Esophagus squamous epithelium (tissue), 5 donors: ENCODE results near the gene SLC16A5. TPM values are rescaled to one million over a fixed set of nuclear protein-coding genes. Genes with fewer than 3 reads are reported as not detected.

Source experiments
- DNase-seq: peaks from one replicate; lab custom pipeline; 2025; lab: John Stamatoyannopoulos, UW
- H3K27ac ChIP-seq, 4 donors: fragments of 200-600 bp; sonication (generic); one replicate each; pipeline ENCODE4 v1.5.1; 2016 to 2019; ENCODE audit warnings: mild to moderate bottlenecking in 1 of 4
- H3K27me3 ChIP-seq, 4 donors: fragments of 200-600 bp; sonication (generic); 1 replicate in 3 of 4; 2 replicates in 1 of 4; pipeline versions ENCODE4 v1.5.1 to v1.6.0; 2017 to 2021; ENCODE audit warnings: antibody characterized with exemption in 1 of 4
- H3K36me3 ChIP-seq, 3 donors: fragments of 200-600 bp; sonication (generic); one replicate each; pipeline ENCODE4 v1.5.1; 2016 to 2019
- H3K4me1 ChIP-seq, 3 donors: fragments of 200-600 bp; sonication (generic); one replicate each; pipeline ENCODE4 v1.5.1; 2017 to 2019
- H3K4me3 ChIP-seq, 4 donors: fragments of 200-600 bp; sonication (generic); 1 replicate in 3 of 4; 2 replicates in 1 of 4; pipeline ENCODE4 v1.5.1; 2016 to 2019; ENCODE audit warnings: mild to moderate bottlenecking in 2 of 4, moderate library complexity in 1 of 4
- H3K9me3 ChIP-seq, 3 donors: fragments of 200-600 bp; sonication (generic); one replicate each; pipeline ENCODE4 v1.5.1; 2016 to 2019
- POLR2A ChIP-seq, 4 donors: fragments of 450-650 bp; IDR thresholded peaks; one replicate each; pipeline ENCODE4 v1.6.1; 2017; ENCODE audit warnings: antibody characterized with exemption in 4 of 4, mild to moderate bottlenecking in 4 of 4, moderate library complexity in 3 of 4
- WGBS, 2 donors: methylation state at CpG; one replicate each; pipeline ENCODE4 v1.1.5; 2018; 5-methylcytosine and 5-hydroxymethylcytosine counted together
- intact Hi-C: fragments of 100-400 bp; cut with DNase I; formaldehyde crosslinking; loops from one replicate; pipeline ENCODE4 v1.15.0; 2022
- total RNA-seq, 4 donors: library from RNA; depleted of rRNA; stranded (reverse); fragments of >200 nt; gene quantifications; one replicate each; pipeline ENCODE4 v1.1.0, GENCODE V29; 2016
- TF ChIP-seq, protein P1 (sequence below), 6 experiments: fragments of 450-650 bp in 4 of 6; fragments of 200-600 bp in 2 of 6; sonication (generic) in 2 of 6; IDR thresholded peaks; one replicate each; pipeline ENCODE4 v1.5.1; 2016 to 2019; ENCODE audit warnings: antibody characterized with exemption in 6 of 6, mild to moderate bottlenecking in 4 of 6, moderate library complexity in 4 of 6
- donor health status: DM: yes; HTN: yes; CAD: no.

Gene SLC16A5
- total RNA-seq, 4 donors from 2014 or later, result 13.4 to 22.9 (median 17.4) TPM

DNA sequence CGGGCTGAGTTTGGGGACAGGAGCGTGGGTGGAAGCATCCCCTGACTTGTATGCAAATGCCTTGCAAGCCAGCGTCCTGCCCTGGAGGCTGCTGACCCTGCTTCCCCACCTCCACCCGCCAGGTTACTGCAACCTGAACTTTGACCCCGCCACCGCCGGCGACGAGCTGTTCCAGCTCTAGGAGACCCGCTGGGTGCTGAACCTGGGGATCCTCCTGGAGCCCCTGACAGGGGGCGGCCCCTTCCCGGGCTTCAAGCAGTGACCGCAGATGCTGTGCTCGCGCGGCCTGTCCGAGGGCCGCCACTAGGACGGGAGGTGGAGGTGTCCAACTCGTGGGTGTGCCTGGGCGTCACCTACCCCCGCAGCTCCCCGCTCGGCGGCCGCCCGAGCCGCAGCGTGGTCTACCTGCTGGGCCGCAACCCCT lies 10.7 kb upstream of the SLC16A5 start:
- Histone ChIP-seq H3K27ac (peak overlapping the region; percentile 67 to 82 (median 74)), H3K27me3 (no peaks in the 10 kb centered on the region), H3K4me3 (peak overlapping the region; percentile 21 to 66 (median 44)), H3K36me3 (no peaks in the 10 kb centered on the region), H3K9me3 (no peaks in the 10 kb centered on the region), H3K4me1 (peaks cover 17 to 45% (median 30%) of the 10 kb centered on the region in 3 donors)
- WGBS, 2 donors, result 40 to 90% methylated on average over 1 to 2 of the region's 30 CpGs
- intact Hi-C loops, result no loop called here
- DNase-seq, result no peak
- TF ChIP-seq POLR2A (IDR thresholded peaks at IDR 0.05), result no peak
- TF ChIP-seq, protein P1, sequence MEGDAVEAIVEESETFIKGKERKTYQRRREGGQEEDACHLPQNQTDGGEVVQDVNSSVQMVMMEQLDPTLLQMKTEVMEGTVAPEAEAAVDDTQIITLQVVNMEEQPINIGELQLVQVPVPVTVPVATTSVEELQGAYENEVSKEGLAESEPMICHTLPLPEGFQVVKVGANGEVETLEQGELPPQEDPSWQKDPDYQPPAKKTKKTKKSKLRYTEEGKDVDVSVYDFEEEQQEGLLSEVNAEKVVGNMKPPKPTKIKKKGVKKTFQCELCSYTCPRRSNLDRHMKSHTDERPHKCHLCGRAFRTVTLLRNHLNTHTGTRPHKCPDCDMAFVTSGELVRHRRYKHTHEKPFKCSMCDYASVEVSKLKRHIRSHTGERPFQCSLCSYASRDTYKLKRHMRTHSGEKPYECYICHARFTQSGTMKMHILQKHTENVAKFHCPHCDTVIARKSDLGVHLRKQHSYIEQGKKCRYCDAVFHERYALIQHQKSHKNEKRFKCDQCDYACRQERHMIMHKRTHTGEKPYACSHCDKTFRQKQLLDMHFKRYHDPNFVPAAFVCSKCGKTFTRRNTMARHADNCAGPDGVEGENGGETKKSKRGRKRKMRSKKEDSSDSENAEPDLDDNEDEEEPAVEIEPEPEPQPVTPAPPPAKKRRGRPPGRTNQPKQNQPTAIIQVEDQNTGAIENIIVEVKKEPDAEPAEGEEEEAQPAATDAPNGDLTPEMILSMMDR (IDR thresholded peaks at IDR 0.05), result no peak

DNA sequence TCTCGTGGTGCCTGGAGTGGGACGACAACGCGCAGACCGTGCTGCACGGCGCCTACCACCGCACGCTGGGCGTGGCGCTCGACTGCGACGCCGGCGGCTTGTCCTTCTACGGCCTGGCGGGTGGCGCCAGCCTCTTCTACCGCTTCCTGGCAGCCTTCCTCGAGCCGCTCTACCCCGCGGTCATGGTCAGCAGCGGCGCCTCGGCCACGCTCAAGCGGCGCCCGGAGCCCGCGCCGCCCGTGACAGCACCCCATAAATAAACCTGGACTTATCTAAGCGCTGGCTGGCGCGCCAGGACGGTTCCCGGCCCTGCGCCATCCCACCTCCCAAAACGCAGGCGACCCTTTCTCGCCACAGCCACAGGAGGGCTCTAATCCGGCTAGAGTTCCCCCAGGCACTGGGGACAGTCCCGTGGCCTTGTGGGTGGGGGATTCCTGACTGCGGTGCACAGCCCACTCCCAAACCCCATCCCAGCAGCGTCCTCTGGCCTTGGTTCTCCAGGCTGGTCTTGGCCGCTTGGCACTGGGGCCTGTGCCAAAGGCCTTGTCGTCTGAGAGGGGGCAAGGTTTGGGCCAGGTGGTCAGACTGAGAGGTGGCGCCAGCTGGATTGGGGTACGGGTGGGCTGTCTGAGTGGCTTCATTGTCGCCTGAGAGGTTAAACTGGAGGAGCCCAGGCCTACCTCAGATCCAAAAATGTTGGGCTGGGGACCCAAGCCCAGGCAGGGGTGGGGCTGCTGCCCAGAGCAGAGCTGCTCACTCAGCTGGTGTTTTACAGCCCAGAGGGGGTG lies 10.1 kb upstream of the SLC16A5 start:
- TF ChIP-seq, protein P1 (IDR thresholded peaks at IDR 0.05), result peak in 2 of 6 experiments; percentile 6 to 21
- TF ChIP-seq POLR2A (IDR thresholded peaks at IDR 0.05), result peak in 1 of 4 donors; percentile 24
- 13% methylated on average over 3 of the region's 53 CpGs; no CpG with 5 or more reads in 1 of the 2 donors for WGBS, 2 donors
- Histone ChIP-seq H3K36me3 (no peaks in the 10 kb centered on the region), H3K27ac (peak overlapping the region; percentile 67 to 82 (median 74)), H3K4me3 (peak overlapping the region; percentile 21 to 66 (median 44)), H3K4me1 (peaks cover 17 to 45% (median 30%) of the 10 kb centered on the region in 3 donors), H3K27me3 (no peaks in the 10 kb centered on the region), H3K9me3 (no peaks in the 10 kb centered on the region)
- intact Hi-C loops, result no loop called here
- DNase-seq, result no peak

DNA sequence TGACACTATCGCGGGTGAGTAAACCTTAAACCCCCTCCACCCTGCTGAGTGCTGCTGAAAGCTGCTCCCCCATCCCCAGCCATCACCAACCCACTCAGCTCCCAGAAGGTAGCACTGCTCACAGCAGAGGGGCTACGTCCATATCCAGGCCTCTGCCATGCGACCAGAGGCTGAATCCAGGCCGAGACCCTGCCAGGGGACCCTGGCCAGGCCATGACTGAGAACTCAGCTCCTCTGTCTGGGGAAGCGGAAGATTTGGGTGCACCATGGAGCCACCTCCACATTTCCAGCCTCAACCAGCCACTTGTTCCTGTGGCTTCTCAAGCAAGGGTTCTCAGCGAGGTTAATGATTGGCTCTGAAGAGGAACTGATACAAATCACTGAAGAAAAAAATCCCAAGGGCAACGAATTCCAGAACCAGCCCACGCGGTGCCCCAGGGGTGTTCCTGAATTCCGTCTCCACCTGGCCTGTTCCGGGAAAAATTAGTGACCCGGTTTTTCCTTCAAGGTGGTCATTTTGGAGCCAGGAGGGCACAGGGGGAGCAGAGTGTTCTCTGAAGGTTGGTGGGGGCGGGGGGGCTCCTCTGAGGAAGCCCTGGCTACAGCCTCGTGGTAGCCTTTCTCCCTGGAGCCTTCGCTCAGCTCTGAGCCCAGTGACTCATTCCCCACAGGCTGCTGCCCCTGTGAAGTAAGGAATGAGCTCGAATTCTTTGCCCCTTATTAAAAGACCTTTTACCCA lies 9.3 kb upstream of the SLC16A5 start:
- H3K4me3 ChIP-seq, result no peak overlapping the region
- no peaks in the 10 kb centered on the region for H3K9me3 ChIP-seq
- intact Hi-C loops, result no loop called here
- no peak for DNase-seq
- H3K27ac ChIP-seq, result peak overlapping the region in 3 of 4 donors; percentile 69 to 82 (median 78)
- no peaks in the 10 kb centered on the region for H3K27me3 ChIP-seq
- H3K36me3 ChIP-seq, result no peaks in the 10 kb centered on the region
- 42 to 55% methylated on average over 5 to 10 of the region's 17 CpGs for WGBS, 2 donors
- peaks cover 17 to 44% (median 30%) of the 10 kb centered on the region in 3 donors for H3K4me1 ChIP-seq
- no peak for TF ChIP-seq POLR2A (IDR thresholded peaks at IDR 0.05)
- TF ChIP-seq, protein P1 (IDR thresholded peaks at IDR 0.05), result no peak

DNA sequence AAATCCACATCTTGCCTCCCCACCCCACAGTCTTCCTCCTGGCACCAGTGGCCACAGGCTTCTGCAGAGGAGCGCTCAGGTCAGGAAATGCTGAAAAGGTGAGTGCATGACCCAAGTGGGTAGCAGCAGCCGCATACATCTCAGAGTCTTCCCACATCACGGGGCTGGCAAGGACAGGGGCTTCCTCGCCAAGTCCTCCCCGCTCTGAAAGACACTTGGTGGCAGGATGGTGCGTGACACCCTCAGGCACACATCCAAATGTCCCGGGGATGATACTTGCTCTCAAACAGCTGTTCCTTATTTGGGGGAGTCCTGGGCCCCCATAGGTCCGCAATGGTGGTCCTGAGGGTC lies 8.8 kb upstream of the SLC16A5 start:
- no peak for DNase-seq
- no peaks in the 10 kb centered on the region for H3K9me3 ChIP-seq
- H3K27me3 ChIP-seq, result no peaks in the 10 kb centered on the region
- intact Hi-C loops, result no loop called here
- H3K4me1 ChIP-seq, result peaks cover 17 to 44% (median 30%) of the 10 kb centered on the region in 3 donors
- TF ChIP-seq POLR2A (IDR thresholded peaks at IDR 0.05), result no peak
- TF ChIP-seq, protein P1 (IDR thresholded peaks at IDR 0.05), result peak in 1 of 6 experiments; percentile 11
- WGBS, 2 donors, result no CpG with 5 or more reads among the region's 8 CpGs
- H3K36me3 ChIP-seq, result no peaks in the 10 kb centered on the region
- H3K4me3 ChIP-seq, result no peak overlapping the region
- no peak overlapping the region for H3K27ac ChIP-seq
